HG02610 (cell line): ENCODE results near the gene ARID1B.
"Not testable (repeated sequence)": the region's sequence is repeated elsewhere in the genome, so short reads cannot be mapped to it uniquely, and the experiment has no call there.

Experiments used
- ATAC-seq: cut with Tn5 transposase; IDR thresholded peaks from one replicate; pipeline ENCODE4 v1.9.1; 2021; ENCODE audit warnings: mild to moderate bottlenecking, moderate library complexity; ENCODE audit not compliant: unreplicated experiment

ARID1B gene

GRCh38 chr6:156928972-156929371 lies 151.8 kb downstream of the ARID1B start:
- ATAC-seq = no peak

- ATAC-seq = no peak
Observed at GRCh38 chr6:156931283-156931682, 154.1 kb downstream of the ARID1B start.

GRCh38 chr6:156933201-156934068 lies 156.3 kb downstream of the ARID1B start:
- ATAC-seq = no peak

GRCh38 chr6:156934069-156934460 lies 156.9 kb downstream of the ARID1B start:
- no peak for ATAC-seq

- no peak for ATAC-seq
Observed at GRCh38 chr6:156935000-156935399, 157.8 kb downstream of the ARID1B start.

GRCh38 chr6:156938143-156938542 lies 161.0 kb downstream of the ARID1B start:
- no peak for ATAC-seq

GRCh38 chr6:156940221-156940620 lies 163.0 kb downstream of the ARID1B start:
- ATAC-seq = no peak

- no peak for ATAC-seq
Observed at GRCh38 chr6:156942266-156942665, 165.1 kb downstream of the ARID1B start.

GRCh38 chr6:156943166-156943565 lies 166.0 kb downstream of the ARID1B start:
- ATAC-seq = no peak

GRCh38 chr6:156943816-156944215 lies 166.6 kb downstream of the ARID1B start:
- no peak for ATAC-seq

GRCh38 chr6:156944412-156944811 lies 167.2 kb downstream of the ARID1B start:
- ATAC-seq = no peak

GRCh38 chr6:156945789-156946172 lies 168.6 kb downstream of the ARID1B start:
- not testable (repeated sequence) for ATAC-seq

- no peak for ATAC-seq
Observed at GRCh38 chr6:156946370-156946936, 169.3 kb downstream of the ARID1B start.

GRCh38 chr6:156948277-156948676 lies 171.1 kb downstream of the ARID1B start:
- ATAC-seq = no peak

GRCh38 chr6:156948807-156949206 lies 171.6 kb downstream of the ARID1B start:
- no peak for ATAC-seq

- no peak for ATAC-seq
Observed at GRCh38 chr6:156949376-156949775, 172.2 kb downstream of the ARID1B start.

- ATAC-seq = no peak
Observed at GRCh38 chr6:156950084-156950483, 172.9 kb downstream of the ARID1B start.

- no peak for ATAC-seq
Observed at GRCh38 chr6:156950531-156950930, 173.4 kb downstream of the ARID1B start.

- ATAC-seq = no peak
Observed at GRCh38 chr6:156952401-156952800, 175.2 kb downstream of the ARID1B start.

- no peak for ATAC-seq
Observed at GRCh38 chr6:156953127-156953478, 175.9 kb downstream of the ARID1B start.

GRCh38 chr6:156953479-156954146 lies 176.4 kb downstream of the ARID1B start:
- no peak for ATAC-seq

- no peak for ATAC-seq
Observed at GRCh38 chr6:156954191-156954590, 177.0 kb downstream of the ARID1B start.
